ENCODE data around the gene HSPA12B. TPM values are rescaled to one million over a fixed set of nuclear protein-coding genes. Genes with fewer than 3 reads are reported as not detected.
A peak's percentile ranks its signal among the peaks of the same experiment; 100 is the strongest.

HSPA12B gene
- total and polyA plus RNA-seq, 2 of the 13 experiments (the other 11 are each of a cell fraction or from before 2014, with no cell fraction given) = 0.01 TPM; not detected in 1

DNA sequence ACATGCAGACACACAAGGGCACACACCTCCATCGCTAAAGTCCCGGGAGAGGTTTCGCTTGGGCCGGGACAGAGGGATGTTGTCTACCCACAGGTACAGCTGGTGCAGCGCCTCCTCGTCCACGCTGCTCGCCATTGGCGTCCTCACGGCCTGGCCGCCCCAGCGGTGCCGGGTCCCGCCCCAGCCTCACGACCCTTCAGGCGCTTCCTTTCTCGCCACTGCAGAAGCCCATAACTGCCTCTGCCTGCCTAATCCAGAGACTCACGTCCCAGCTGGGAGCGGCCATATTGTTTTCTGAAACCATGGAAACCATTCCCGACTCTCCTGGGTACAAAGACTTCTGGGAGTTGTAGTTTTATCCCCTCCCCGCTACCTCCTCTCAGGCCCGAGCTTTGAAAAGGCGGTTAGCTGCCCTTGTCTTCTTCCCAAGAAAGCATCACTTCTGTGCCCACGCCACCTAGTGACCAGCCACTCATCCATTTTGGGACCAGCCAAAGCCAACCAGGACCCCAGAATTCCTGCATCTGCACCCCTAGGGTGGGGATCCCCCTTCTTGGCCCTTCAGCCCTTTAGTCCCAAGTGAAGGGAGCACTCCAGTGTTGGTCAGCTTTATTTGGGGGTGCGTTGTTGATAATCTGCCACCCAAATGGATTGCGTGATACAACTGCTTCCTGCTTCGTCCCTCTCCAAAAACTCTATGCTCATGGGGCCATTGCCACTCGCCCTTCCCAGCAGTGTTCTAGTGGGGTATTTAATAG is 48.8 kb downstream of the HSPA12B start, which contains the start of gene SPEF1 (continued):
- TF ChIP-seq, protein P1, sequence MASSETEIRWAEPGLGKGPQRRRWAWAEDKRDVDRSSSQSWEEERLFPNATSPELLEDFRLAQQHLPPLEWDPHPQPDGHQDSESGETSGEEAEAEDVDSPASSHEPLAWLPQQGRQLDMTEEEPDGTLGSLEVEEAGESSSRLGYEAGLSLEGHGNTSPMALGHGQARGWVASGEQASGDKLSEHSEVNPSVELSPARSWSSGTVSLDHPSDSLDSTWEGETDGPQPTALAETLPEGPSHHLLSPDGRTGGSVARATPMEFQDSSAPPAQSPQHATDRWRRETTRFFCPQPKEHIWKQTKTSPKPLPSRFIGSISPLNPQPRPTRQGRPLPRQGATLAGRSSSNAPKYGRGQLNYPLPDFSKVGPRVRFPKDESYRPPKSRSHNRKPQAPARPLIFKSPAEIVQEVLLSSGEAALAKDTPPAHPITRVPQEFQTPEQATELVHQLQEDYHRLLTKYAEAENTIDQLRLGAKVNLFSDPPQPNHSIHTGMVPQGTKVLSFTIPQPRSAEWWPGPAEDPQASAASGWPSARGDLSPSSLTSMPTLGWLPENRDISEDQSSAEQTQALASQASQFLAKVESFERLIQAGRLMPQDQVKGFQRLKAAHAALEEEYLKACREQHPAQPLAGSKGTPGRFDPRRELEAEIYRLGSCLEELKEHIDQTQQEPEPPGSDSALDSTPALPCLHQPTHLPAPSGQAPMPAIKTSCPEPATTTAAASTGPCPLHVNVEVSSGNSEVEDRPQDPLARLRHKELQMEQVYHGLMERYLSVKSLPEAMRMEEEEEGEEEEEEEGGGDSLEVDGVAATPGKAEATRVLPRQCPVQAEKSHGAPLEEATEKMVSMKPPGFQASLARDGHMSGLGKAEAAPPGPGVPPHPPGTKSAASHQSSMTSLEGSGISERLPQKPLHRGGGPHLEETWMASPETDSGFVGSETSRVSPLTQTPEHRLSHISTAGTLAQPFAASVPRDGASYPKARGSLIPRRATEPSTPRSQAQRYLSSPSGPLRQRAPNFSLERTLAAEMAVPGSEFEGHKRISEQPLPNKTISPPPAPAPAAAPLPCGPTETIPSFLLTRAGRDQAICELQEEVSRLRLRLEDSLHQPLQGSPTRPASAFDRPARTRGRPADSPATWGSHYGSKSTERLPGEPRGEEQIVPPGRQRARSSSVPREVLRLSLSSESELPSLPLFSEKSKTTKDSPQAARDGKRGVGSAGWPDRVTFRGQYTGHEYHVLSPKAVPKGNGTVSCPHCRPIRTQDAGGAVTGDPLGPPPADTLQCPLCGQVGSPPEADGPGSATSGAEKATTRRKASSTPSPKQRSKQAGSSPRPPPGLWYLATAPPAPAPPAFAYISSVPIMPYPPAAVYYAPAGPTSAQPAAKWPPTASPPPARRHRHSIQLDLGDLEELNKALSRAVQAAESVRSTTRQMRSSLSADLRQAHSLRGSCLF (CRISPR knock-in tag; IDR thresholded peaks at IDR 0.05; ENCODE audit: borderline replicate concordance) = no peak
- TF ChIP-seq, protein P2, sequence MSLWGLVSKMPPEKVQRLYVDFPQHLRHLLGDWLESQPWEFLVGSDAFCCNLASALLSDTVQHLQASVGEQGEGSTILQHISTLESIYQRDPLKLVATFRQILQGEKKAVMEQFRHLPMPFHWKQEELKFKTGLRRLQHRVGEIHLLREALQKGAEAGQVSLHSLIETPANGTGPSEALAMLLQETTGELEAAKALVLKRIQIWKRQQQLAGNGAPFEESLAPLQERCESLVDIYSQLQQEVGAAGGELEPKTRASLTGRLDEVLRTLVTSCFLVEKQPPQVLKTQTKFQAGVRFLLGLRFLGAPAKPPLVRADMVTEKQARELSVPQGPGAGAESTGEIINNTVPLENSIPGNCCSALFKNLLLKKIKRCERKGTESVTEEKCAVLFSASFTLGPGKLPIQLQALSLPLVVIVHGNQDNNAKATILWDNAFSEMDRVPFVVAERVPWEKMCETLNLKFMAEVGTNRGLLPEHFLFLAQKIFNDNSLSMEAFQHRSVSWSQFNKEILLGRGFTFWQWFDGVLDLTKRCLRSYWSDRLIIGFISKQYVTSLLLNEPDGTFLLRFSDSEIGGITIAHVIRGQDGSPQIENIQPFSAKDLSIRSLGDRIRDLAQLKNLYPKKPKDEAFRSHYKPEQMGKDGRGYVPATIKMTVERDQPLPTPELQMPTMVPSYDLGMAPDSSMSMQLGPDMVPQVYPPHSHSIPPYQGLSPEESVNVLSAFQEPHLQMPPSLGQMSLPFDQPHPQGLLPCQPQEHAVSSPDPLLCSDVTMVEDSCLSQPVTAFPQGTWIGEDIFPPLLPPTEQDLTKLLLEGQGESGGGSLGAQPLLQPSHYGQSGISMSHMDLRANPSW (CRISPR knock-in tag; IDR thresholded peaks at IDR 0.05; ENCODE audit: borderline replicate concordance) = no peak
- TF ChIP-seq ZSCAN21 (CRISPR knock-in tag; IDR thresholded peaks at IDR 0.05; ENCODE audit: borderline replicate concordance) (peak; percentile 72; the same call in 1 of the 2 replicates), ISL2 (CRISPR knock-in tag; IDR thresholded peaks at IDR 0.05) (no peak), ZNF772 (CRISPR knock-in tag; IDR thresholded peaks at IDR 0.05) (peak; percentile 11; the same call in 1 of the 2 replicates), ZNF468 (CRISPR knock-in tag; IDR thresholded peaks at IDR 0.05) (no peak)
- TF ChIP-seq, protein P3, sequence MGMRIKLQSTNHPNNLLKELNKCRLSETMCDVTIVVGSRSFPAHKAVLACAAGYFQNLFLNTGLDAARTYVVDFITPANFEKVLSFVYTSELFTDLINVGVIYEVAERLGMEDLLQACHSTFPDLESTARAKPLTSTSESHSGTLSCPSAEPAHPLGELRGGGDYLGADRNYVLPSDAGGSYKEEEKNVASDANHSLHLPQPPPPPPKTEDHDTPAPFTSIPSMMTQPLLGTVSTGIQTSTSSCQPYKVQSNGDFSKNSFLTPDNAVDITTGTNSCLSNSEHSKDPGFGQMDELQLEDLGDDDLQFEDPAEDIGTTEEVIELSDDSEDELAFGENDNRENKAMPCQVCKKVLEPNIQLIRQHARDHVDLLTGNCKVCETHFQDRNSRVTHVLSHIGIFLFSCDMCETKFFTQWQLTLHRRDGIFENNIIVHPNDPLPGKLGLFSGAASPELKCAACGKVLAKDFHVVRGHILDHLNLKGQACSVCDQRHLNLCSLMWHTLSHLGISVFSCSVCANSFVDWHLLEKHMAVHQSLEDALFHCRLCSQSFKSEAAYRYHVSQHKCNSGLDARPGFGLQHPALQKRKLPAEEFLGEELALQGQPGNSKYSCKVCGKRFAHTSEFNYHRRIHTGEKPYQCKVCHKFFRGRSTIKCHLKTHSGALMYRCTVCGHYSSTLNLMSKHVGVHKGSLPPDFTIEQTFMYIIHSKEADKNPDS (CRISPR knock-in tag; IDR thresholded peaks at IDR 0.05) = no peak
- TF ChIP-seq, protein P4, sequence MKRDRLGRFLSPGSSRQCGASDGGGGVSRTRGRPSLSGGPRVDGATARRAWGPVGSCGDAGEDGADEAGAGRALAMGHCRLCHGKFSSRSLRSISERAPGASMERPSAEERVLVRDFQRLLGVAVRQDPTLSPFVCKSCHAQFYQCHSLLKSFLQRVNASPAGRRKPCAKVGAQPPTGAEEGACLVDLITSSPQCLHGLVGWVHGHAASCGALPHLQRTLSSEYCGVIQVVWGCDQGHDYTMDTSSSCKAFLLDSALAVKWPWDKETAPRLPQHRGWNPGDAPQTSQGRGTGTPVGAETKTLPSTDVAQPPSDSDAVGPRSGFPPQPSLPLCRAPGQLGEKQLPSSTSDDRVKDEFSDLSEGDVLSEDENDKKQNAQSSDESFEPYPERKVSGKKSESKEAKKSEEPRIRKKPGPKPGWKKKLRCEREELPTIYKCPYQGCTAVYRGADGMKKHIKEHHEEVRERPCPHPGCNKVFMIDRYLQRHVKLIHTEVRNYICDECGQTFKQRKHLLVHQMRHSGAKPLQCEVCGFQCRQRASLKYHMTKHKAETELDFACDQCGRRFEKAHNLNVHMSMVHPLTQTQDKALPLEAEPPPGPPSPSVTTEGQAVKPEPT (CRISPR knock-in tag; IDR thresholded peaks at IDR 0.05; ENCODE audit: low read depth) = peak; percentile 68; the same call in 1 of the 2 replicates
- TF ChIP-seq, protein P5, sequence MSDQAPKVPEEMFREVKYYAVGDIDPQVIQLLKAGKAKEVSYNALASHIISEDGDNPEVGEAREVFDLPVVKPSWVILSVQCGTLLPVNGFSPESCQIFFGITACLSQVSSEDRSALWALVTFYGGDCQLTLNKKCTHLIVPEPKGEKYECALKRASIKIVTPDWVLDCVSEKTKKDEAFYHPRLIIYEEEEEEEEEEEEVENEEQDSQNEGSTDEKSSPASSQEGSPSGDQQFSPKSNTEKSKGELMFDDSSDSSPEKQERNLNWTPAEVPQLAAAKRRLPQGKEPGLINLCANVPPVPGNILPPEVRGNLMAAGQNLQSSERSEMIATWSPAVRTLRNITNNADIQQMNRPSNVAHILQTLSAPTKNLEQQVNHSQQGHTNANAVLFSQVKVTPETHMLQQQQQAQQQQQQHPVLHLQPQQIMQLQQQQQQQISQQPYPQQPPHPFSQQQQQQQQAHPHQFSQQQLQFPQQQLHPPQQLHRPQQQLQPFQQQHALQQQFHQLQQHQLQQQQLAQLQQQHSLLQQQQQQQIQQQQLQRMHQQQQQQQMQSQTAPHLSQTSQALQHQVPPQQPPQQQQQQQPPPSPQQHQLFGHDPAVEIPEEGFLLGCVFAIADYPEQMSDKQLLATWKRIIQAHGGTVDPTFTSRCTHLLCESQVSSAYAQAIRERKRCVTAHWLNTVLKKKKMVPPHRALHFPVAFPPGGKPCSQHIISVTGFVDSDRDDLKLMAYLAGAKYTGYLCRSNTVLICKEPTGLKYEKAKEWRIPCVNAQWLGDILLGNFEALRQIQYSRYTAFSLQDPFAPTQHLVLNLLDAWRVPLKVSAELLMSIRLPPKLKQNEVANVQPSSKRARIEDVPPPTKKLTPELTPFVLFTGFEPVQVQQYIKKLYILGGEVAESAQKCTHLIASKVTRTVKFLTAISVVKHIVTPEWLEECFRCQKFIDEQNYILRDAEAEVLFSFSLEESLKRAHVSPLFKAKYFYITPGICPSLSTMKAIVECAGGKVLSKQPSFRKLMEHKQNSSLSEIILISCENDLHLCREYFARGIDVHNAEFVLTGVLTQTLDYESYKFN (CRISPR knock-in tag; conservative IDR thresholded peaks at IDR 0.05) = no peak; the same call in 1 of the 2 replicates

Measured in HepG2 (cell line).